Neural cell (in vitro differentiated cells): Measurements from ENCODE around the gene ZNF638. TPM values are rescaled to one million over a fixed set of nuclear protein-coding genes. Genes with fewer than 3 reads are reported as not detected.

Experiments
- H2AFZ ChIP-seq: fragments of 200-600, 300-800 bp; sonication (generic), shearing (Covaris generic); 2 replicates; pipeline ENCODE4 v1.6.0; 2014; ENCODE audit warnings: low read depth, mild to moderate bottlenecking, antibody characterized with exemption, low read length, moderate library complexity
- H3F3A ChIP-seq: fragments of 200-600 bp; shearing (Covaris generic); 2 replicates; pipeline ENCODE4 v1.6.1; 2016; ENCODE audit warnings: mild to moderate bottlenecking, moderate library complexity, mixed read lengths, antibody characterized with exemption, low read length; ENCODE audit not compliant: insufficient read depth, poor library complexity, severe bottlenecking
- H3K27ac ChIP-seq: fragments of 200-600, 300-800 bp; sonication (generic), shearing (Covaris generic); 2 replicates; pipeline ENCODE4 v1.5.1; 2014; ENCODE audit warnings: mild to moderate bottlenecking, low read length, moderate library complexity
- H3K27me3 ChIP-seq: fragments of 300-800, 200-600 bp; sonication (generic), shearing (Covaris generic); 2 replicates; pipeline ENCODE4 v1.6.0; 2014; ENCODE audit warnings: mild to moderate bottlenecking, low read depth, low read length, moderate library complexity; ENCODE audit not compliant: insufficient read depth
- H3K36me3 ChIP-seq: fragments of 300-800, 200-600 bp; sonication (generic), shearing (Covaris generic); 2 replicates; pipeline ENCODE4 v1.5.1; 2014; ENCODE audit warnings: mild to moderate bottlenecking, antibody characterized with exemption, low read length, moderate library complexity; ENCODE audit not compliant: insufficient read depth
- H3K4me2 ChIP-seq: fragments of 300-800, 200-600 bp; sonication (generic), shearing (Covaris generic); 2 replicates; pipeline ENCODE4 v1.6.0; 2014; ENCODE audit warnings: mild to moderate bottlenecking, low read length
- H3K4me3 ChIP-seq: fragments of 300-800, 200-600 bp; sonication (generic), shearing (Covaris generic); 2 replicates; pipeline ENCODE4 v1.5.1; 2014; ENCODE audit warnings: mild to moderate bottlenecking, low read length, moderate library complexity
- H3K79me2 ChIP-seq: fragments of 200-600 bp; shearing (Covaris generic); replicated peaks from 2 replicates; pipeline ENCODE4 v1.6.0; 2014; ENCODE audit warnings: mild to moderate bottlenecking, low read length, moderate library complexity; ENCODE audit not compliant: insufficient read depth
- H3K9ac ChIP-seq: fragments of 300-800, 200-600 bp; sonication (generic), shearing (Covaris generic); 2 replicates; pipeline ENCODE4 v1.6.1; 2016; ENCODE audit warnings: mild to moderate bottlenecking, low read length, mixed read lengths
- H3K9me2 ChIP-seq: fragments of 200-600 bp; shearing (Covaris generic); 2 replicates; pipeline ENCODE4 v1.6.1; 2016; ENCODE audit warnings: mild to moderate bottlenecking, low read length, mixed read lengths; ENCODE audit not compliant: insufficient read depth
- H3K9me3 ChIP-seq: fragments of 200-600, 300-800 bp; sonication (generic), shearing (Covaris generic); 2 replicates; pipeline ENCODE4 v1.6.1; 2016; ENCODE audit warnings: mild to moderate bottlenecking, mixed run types, low read length, moderate library complexity, mixed read lengths
- H4K20me1 ChIP-seq: fragments of 200-600 bp; shearing (Covaris generic); 2 replicates; pipeline ENCODE4 v1.6.1; 2016; ENCODE audit warnings: mild to moderate bottlenecking, mixed run types; ENCODE audit not compliant: insufficient read depth
- CTCF ChIP-seq: fragments of 450-650 bp; IDR thresholded peaks from 2 replicates; pipeline ENCODE4 v1.5.1; 2014; ENCODE audit warnings: antibody characterized with exemption, mild to moderate bottlenecking, moderate library complexity; ENCODE audit not compliant: poor library complexity, severe bottlenecking
- EP300 ChIP-seq: fragments of 450-650 bp; conservative IDR thresholded peaks from 2 replicates; pipeline ENCODE4 v1.6.1; 2014; ENCODE audit warnings: antibody characterized with exemption, mild to moderate bottlenecking, moderate library complexity; ENCODE audit not compliant: poor library complexity, severe bottlenecking
- EZH2 ChIP-seq: fragments of 200-600, 300-800 bp; shearing (Covaris generic), sonication (generic); IDR thresholded peaks from 2 replicates; pipeline ENCODE4 v1.6.1; 2014; ENCODE audit warnings: antibody characterized with exemption, low read length, borderline replicate concordance, mild to moderate bottlenecking; ENCODE audit not compliant: insufficient read depth, poor library complexity, severe bottlenecking
- MXI1 ChIP-seq: fragments of 450-650 bp; conservative IDR thresholded peaks from 2 replicates; pipeline ENCODE4 v1.6.1; 2014; ENCODE audit warnings: antibody characterized with exemption, mild to moderate bottlenecking; ENCODE audit not compliant: poor library complexity, severe bottlenecking
- POLR2AphosphoS5 ChIP-seq: IDR thresholded peaks from 2 replicates; pipeline ENCODE4 v1.6.1; 2012
- RAD21 ChIP-seq: fragments of 450-650 bp; conservative IDR thresholded peaks from 2 replicates; pipeline ENCODE4 v1.6.1; 2014; ENCODE audit warnings: antibody characterized with exemption, mild to moderate bottlenecking, moderate library complexity
- REST ChIP-seq: IDR thresholded peaks from 2 replicates; pipeline ENCODE4 v1.6.1; 2012; ENCODE audit warnings: borderline replicate concordance
- SMC3 ChIP-seq: fragments of 450-650 bp; conservative IDR thresholded peaks from 2 replicates; pipeline ENCODE4 v1.6.1; 2014; ENCODE audit warnings: antibody characterized with exemption, mild to moderate bottlenecking, moderate library complexity; ENCODE audit not compliant: poor library complexity
- TAF1 ChIP-seq: IDR thresholded peaks from 2 replicates; pipeline ENCODE4 v1.6.1; 2012; ENCODE audit warnings: low read depth
- polyA plus RNA-seq: library from polyadenylated mRNA; depleted of rRNA; stranded (reverse); fragments of >200 nt; gene quantifications from 2 replicates; pipeline ENCODE4 v1.2.3, GENCODE V29; 2014

Gene ZNF638
- polyA plus RNA-seq, 1 donor from 2014 or later, result 308 TPM

- Histone ChIP-seq H3K9me3 (no peaks in the 10 kb centered on the region), H3K27me3 (no peaks in the 10 kb centered on the region), H3K9me2 (no peaks in the 10 kb centered on the region), H3F3A (no peaks in the 10 kb centered on the region), H3K79me2 (peaks cover 4% of the 10 kb centered on the region), H3K27ac (no peak overlapping the region), H2AFZ (no peak overlapping the region), H4K20me1 (no peaks in the 10 kb centered on the region), H3K36me3 (peaks cover 34% of the 10 kb centered on the region), H3K4me2 (no peak overlapping the region), H3K4me3 (no peak overlapping the region), H3K9ac (no peak overlapping the region)
- TF ChIP-seq TAF1 (no peak), SMC3 (no peak), MXI1 (no peak)
Measured at GRCh38 chr2:71385012-71385411, 53.4 kb downstream of the ZNF638 start.

GRCh38 chr2:71388214-71388613, 56.6 kb downstream of the ZNF638 start:
- TF ChIP-seq SMC3 (no peak), MXI1 (no peak), POLR2AphosphoS5 (no peak), REST (no peak), EP300 (no peak), EZH2 (no peak), RAD21 (no peak), CTCF (no peak), TAF1 (no peak)
- H3K4me2 ChIP-seq, result no peak overlapping the region
- peaks cover 4% of the 10 kb centered on the region for H3K79me2 ChIP-seq
- H3F3A ChIP-seq, result no peaks in the 10 kb centered on the region
- no peaks in the 10 kb centered on the region for H3K9me2 ChIP-seq
- no peaks in the 10 kb centered on the region for H3K9me3 ChIP-seq
- peaks cover 25% of the 10 kb centered on the region for H3K36me3 ChIP-seq
- H3K4me3 ChIP-seq, result no peak overlapping the region
- no peak overlapping the region for H3K9ac ChIP-seq
- H3K27me3 ChIP-seq, result no peaks in the 10 kb centered on the region
- no peak overlapping the region for H3K27ac ChIP-seq
- no peaks in the 10 kb centered on the region for H4K20me1 ChIP-seq
- no peak overlapping the region for H2AFZ ChIP-seq
